B cell (primary cell): ENCODE data around the gene ARGLU1.

Experiments used
- EZH2 ChIP-seq: IDR thresholded peaks from 2 replicates; pipeline ENCODE4 v1.6.1; 2012; ENCODE audit warnings: borderline replicate concordance, low read depth, mild to moderate bottlenecking, moderate library complexity, low read length; ENCODE audit not compliant: insufficient read depth, poor library complexity, severe bottlenecking
- TF ChIP-seq, protein P1 (sequence below): fragments of 200-600 bp; IDR thresholded peaks from one replicate; pipeline ENCODE4 v1.8.0; 2022; ENCODE audit warnings: antibody characterized with exemption, mild to moderate bottlenecking

DNA sequence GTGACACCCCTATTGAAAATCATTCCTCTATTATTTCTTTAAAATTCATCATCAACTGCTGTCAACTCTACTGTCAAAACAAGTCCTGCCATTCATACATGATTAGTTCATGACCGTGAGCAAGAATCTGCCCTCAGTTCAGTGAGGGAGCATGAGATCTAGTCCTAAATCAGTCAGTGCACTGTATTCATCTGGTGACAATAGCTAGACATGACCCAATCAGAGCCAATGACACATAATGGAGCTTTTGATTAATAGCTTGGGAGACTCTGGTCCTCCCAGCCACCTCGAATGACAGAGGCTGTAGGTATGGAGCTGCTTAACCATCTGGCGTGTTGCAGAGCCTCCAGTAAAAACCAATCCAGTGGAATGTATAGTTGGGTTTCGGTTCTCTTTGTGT, 46.9 kb upstream of the ARGLU1 start:
- TF ChIP-seq, protein P1, sequence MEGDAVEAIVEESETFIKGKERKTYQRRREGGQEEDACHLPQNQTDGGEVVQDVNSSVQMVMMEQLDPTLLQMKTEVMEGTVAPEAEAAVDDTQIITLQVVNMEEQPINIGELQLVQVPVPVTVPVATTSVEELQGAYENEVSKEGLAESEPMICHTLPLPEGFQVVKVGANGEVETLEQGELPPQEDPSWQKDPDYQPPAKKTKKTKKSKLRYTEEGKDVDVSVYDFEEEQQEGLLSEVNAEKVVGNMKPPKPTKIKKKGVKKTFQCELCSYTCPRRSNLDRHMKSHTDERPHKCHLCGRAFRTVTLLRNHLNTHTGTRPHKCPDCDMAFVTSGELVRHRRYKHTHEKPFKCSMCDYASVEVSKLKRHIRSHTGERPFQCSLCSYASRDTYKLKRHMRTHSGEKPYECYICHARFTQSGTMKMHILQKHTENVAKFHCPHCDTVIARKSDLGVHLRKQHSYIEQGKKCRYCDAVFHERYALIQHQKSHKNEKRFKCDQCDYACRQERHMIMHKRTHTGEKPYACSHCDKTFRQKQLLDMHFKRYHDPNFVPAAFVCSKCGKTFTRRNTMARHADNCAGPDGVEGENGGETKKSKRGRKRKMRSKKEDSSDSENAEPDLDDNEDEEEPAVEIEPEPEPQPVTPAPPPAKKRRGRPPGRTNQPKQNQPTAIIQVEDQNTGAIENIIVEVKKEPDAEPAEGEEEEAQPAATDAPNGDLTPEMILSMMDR, result no peak
- no peak for TF ChIP-seq EZH2
